HCT116 (cell line): ENCODE measurements around the gene PREX1. TPM values are rescaled to one million over a fixed set of nuclear protein-coding genes. Genes with fewer than 3 reads are reported as not detected.

Experiments used
- ATAC-seq: fragments of 200-7000 bp; cut with Tn5 transposase; 2 replicates; pipeline ENCODE4 v1.9.1; 2020; ENCODE audit warnings: mild to moderate bottlenecking, moderate library complexity
- BruUV-seq: library from RNA; stranded (reverse); fragments of 400-500 nt; replicated peaks from 2 replicates; lab custom pipeline; 2021; lab: Mats Ljungman, UMichigan
- CTCF ChIA-PET: fragments of 300-600 bp; sonication (Branson Sonifier 250); formaldehyde crosslinking; loops from one replicate; lab custom pipeline; 2021; ENCODE audit warnings: antibody characterized with exemption; lab: Charles Lee
- POLR2A ChIA-PET: fragments of 300-600, 350-600 bp; sonication (Branson Sonifier 250); formaldehyde crosslinking; loops from one replicate; lab custom pipeline; 2021; ENCODE audit warnings: antibody characterized with exemption; lab: Charles Lee
- RAD21 ChIA-PET, 2 experiments: fragments of 300-600 bp; sonication (Branson Sonifier 250); formaldehyde crosslinking; loops; one replicate each; lab custom pipeline; 2023; ENCODE audit warnings: low total read pairs in 2 of 2; ENCODE audit not compliant: uncharacterized antibody in 2 of 2, unreplicated experiment in 2 of 2, low non-redundant PET in 1 of 2; lab: Charles Lee
- DNase-seq: peaks from one replicate; pipeline ENCODE4 v3.0.0-alpha.2; 2010; ENCODE audit warnings: low read depth, low spot score
- H2AFZ ChIP-seq: fragments of 200-600 bp; shearing (Covaris generic), sonication (generic); 2 replicates; pipeline ENCODE4 v1.6.1; 2017; ENCODE audit warnings: low read depth, mixed run types, mixed read lengths, antibody characterized with exemption, low read length; ENCODE audit not compliant: poor library complexity, severe bottlenecking
- H3K27ac ChIP-seq: 2 replicates; pipeline ENCODE4 v1.5.1; 2012; ENCODE audit warnings: low read depth, low read length
- H3K27me3 ChIP-seq: fragments of 200-600 bp; sonication (generic); 2 replicates; pipeline ENCODE4 v1.6.1; 2016; ENCODE audit warnings: mixed run types, low read length, mixed read lengths; ENCODE audit not compliant: insufficient read depth
- H3K36me3 ChIP-seq, 2 experiments: fragments of 200-500 bp in 1 of 2; fragments of 200-600 bp in 1 of 2; sonication (Bioruptor generic) in 1 of 2; sonication (generic) in 1 of 2; 2 replicates each; pipeline versions ENCODE4 v1.5.1 to v1.6.1; 2014 to 2016; ENCODE audit warnings: low read length in 2 of 2, inconsistent platforms in 1 of 2, mixed read lengths in 1 of 2, mixed run types in 1 of 2; ENCODE audit not compliant: insufficient read depth in 2 of 2, control insufficient read depth in 1 of 2
- H3K4me1 ChIP-seq, 2 experiments: fragments of 200-600 bp in 1 of 2; sonication (generic) in 1 of 2; 2 replicates each; pipeline versions ENCODE4 v1.5.1 to v1.6.1; 2012 to 2017; ENCODE audit warnings: low read length in 2 of 2, inconsistent platforms in 1 of 2, mild to moderate bottlenecking in 1 of 2, mixed read lengths in 1 of 2, mixed run types in 1 of 2, moderate library complexity in 1 of 2; ENCODE audit not compliant: insufficient read depth in 2 of 2, control insufficient read depth in 1 of 2
- H3K4me2 ChIP-seq: fragments of 200-600 bp; sonication (generic); 2 replicates; pipeline ENCODE4 v1.6.1; 2017; ENCODE audit warnings: mixed run types, low read length, mixed read lengths
- H3K4me3 ChIP-seq, 2 experiments: fragments of 200-600 bp in 1 of 2; sonication (generic) in 1 of 2; replicated peaks in 1 of 2; 2 replicates each; pipeline ENCODE4 v1.5.1; 2011 to 2016; ENCODE audit warnings: low read length in 2 of 2, control low read depth in 1 of 2, low read depth in 1 of 2, mild to moderate bottlenecking in 1 of 2, mixed read lengths in 1 of 2, mixed run types in 1 of 2
- H3K79me2 ChIP-seq: fragments of 200-600 bp; sonication (generic); 2 replicates; pipeline ENCODE4 v1.6.1; 2017; ENCODE audit warnings: mild to moderate bottlenecking, mixed run types, low read length, moderate library complexity, mixed read lengths; ENCODE audit not compliant: insufficient read depth
- H3K9ac ChIP-seq: fragments of 200-600 bp; sonication (generic); 2 replicates; pipeline ENCODE4 v1.6.1; 2016; ENCODE audit warnings: low read length, mixed read lengths
- H3K9me2 ChIP-seq: fragments of 200-600 bp; sonication (generic), shearing (Covaris generic); 2 replicates; pipeline ENCODE4 v1.6.1; 2017; ENCODE audit warnings: mixed run types, mild to moderate bottlenecking, moderate library complexity; ENCODE audit not compliant: insufficient read depth
- H3K9me3 ChIP-seq, 2 experiments: fragments of 200-500 bp in 1 of 2; fragments of 200-600 bp in 1 of 2; sonication (Bioruptor generic) in 1 of 2; sonication (generic) in 1 of 2; 2 replicates each; pipeline ENCODE4 v1.6.1; 2014 to 2017; ENCODE audit warnings: low read length in 2 of 2, mixed read lengths in 2 of 2, inconsistent platforms in 1 of 2, low read depth in 1 of 2, mild to moderate bottlenecking in 1 of 2, mixed run types in 1 of 2, moderate library complexity in 1 of 2; ENCODE audit not compliant: control insufficient read depth in 1 of 2, insufficient read depth in 1 of 2
- H4K20me1 ChIP-seq: fragments of 200-600 bp; sonication (generic), shearing (Covaris generic); 2 replicates; pipeline ENCODE4 v1.6.1; 2017; ENCODE audit warnings: mixed run types, mild to moderate bottlenecking, moderate library complexity; ENCODE audit not compliant: insufficient read depth
- EZH2phosphoT487 ChIP-seq: fragments of 200-600 bp; IDR thresholded peaks from 2 replicates; pipeline ENCODE4 v1.6.1; 2018; ENCODE audit warnings: antibody characterized with exemption, borderline replicate concordance
- YY1 ChIP-seq: IDR thresholded peaks from 2 replicates; pipeline ENCODE4 v1.6.1; 2011; ENCODE audit warnings: low read length, low read depth, moderate library complexity, mild to moderate bottlenecking; ENCODE audit not compliant: insufficient replicate concordance; ENCODE audit errors: extremely low read depth
- intact Hi-C: fragments of 100-400 bp; cut with micrococcal nuclease; formaldehyde crosslinking; loops from 2 replicates; pipeline ENCODE4 v1.10.0; 2022
- total RNA-seq: library from RNA; stranded (reverse); gene quantifications from one replicate; pipeline ENCODE4 v1.2.1, GENCODE V29; 2021; ENCODE audit not compliant: unreplicated experiment
- TF ChIP-seq, protein P1 (sequence below): IDR thresholded peaks from 2 replicates; pipeline ENCODE4 v1.6.1; 2012; ENCODE audit warnings: low read depth

Gene PREX1
- total RNA-seq, 1 experiment from 2014 or later = 6.1 TPM

DNA sequence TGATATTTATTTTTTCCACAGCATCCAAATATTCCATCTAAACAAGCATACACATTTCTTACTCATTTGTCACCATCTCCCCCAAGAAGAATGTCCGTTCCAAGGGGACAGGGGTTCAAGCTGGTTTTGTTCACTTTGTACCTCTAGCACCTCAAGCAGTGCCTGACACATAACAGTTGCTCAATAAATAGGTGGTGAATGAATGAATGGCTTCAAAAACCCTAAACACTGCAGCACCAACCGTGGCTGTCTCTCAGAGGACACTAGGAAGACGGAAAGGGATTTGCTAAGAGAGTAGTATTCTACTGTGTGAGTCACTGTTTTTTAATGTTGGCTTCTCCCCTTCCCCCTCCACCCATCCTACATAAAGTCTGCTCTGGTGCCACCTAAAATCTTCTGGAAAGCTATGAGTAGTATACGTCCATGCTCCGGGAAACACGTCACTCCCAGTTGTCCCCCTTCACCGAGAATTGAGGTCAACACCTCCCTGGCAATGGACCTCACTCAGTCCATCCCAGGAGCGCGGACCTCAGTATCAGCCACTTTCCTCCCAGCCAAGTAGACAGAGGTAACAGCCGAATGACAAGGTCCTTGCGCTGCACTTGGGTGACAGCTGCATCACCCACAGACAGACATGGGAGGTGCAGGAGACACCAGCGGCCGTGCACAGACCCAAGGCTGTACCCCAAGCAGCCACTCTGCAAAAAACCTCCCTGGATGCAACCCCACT, 107.4 kb downstream of the PREX1 start:
- H3K4me3 ChIP-seq = no peak overlapping the region
- H3K9ac ChIP-seq = no peak overlapping the region
- H3K4me1 ChIP-seq = no peaks in the 10 kb centered on the region; a peak in 1 of 4 replicates
- H3K79me2 ChIP-seq = no peaks in the 10 kb centered on the region
- H3K36me3 ChIP-seq = no peaks in the 10 kb centered on the region
- no peaks in the 10 kb centered on the region for H3K9me3 ChIP-seq
- DNase-seq (no peak), ATAC-seq (no peak)
- no peak for TF ChIP-seq EZH2phosphoT487
- no peak for TF ChIP-seq YY1
- TF ChIP-seq, protein P1, sequence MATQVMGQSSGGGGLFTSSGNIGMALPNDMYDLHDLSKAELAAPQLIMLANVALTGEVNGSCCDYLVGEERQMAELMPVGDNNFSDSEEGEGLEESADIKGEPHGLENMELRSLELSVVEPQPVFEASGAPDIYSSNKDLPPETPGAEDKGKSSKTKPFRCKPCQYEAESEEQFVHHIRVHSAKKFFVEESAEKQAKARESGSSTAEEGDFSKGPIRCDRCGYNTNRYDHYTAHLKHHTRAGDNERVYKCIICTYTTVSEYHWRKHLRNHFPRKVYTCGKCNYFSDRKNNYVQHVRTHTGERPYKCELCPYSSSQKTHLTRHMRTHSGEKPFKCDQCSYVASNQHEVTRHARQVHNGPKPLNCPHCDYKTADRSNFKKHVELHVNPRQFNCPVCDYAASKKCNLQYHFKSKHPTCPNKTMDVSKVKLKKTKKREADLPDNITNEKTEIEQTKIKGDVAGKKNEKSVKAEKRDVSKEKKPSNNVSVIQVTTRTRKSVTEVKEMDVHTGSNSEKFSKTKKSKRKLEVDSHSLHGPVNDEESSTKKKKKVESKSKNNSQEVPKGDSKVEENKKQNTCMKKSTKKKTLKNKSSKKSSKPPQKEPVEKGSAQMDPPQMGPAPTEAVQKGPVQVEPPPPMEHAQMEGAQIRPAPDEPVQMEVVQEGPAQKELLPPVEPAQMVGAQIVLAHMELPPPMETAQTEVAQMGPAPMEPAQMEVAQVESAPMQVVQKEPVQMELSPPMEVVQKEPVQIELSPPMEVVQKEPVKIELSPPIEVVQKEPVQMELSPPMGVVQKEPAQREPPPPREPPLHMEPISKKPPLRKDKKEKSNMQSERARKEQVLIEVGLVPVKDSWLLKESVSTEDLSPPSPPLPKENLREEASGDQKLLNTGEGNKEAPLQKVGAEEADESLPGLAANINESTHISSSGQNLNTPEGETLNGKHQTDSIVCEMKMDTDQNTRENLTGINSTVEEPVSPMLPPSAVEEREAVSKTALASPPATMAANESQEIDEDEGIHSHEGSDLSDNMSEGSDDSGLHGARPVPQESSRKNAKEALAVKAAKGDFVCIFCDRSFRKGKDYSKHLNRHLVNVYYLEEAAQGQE = no peak
- no TSS peak for BruUV-seq
- ChIA-PET RAD21 (no interaction called here), CTCF (no interaction called here), POLR2A (no interaction called here)
- intact Hi-C loops = no loop called here
- H3K27me3 ChIP-seq = no peaks in the 10 kb centered on the region
- no peaks in the 10 kb centered on the region for H4K20me1 ChIP-seq
- no peak overlapping the region for H3K4me2 ChIP-seq
- H3K27ac ChIP-seq = no peak overlapping the region
- H2AFZ ChIP-seq = no peak overlapping the region
- no peaks in the 10 kb centered on the region for H3K9me2 ChIP-seq
